ENCODE measurements around the gene C6orf136. TPM values are rescaled to one million over a fixed set of nuclear protein-coding genes. Genes with fewer than 3 reads are reported as not detected.

Gene C6orf136
- total RNA-seq, 1 donor from 2014 or later = 17.2 TPM

GRCh38 chr6:30600451-30600961 lies 46.4 kb upstream of the C6orf136 start:
- Mint-ChIP-seq H3K36me3 (ENCODE audit: unreplicated experiment) (peaks cover 30% of the 10 kb centered on the region), H3K4me1 (ENCODE audit: unreplicated experiment) (peaks cover 6% of the 10 kb centered on the region), H3K9me3 (ENCODE audit: unreplicated experiment) (no peaks in the 10 kb centered on the region), H3K27me3 (ENCODE audit: unreplicated experiment) (no peaks in the 10 kb centered on the region), H3K27ac (ENCODE audit: unreplicated experiment) (peak overlapping the region; percentile 32), H3K4me3 (ENCODE audit: unreplicated experiment) (no peak overlapping the region)
- DNase-seq (ENCODE audit: extremely low spot score, unreplicated experiment) = no peak
- TF ChIP-seq CTCF (IDR thresholded peaks at IDR 0.05) = no peak

GRCh38 chr6:30601436-30601814 lies 45.5 kb upstream of the C6orf136 start:
- TF ChIP-seq CTCF (IDR thresholded peaks at IDR 0.05) = no peak
- Mint-ChIP-seq H3K27ac (ENCODE audit: unreplicated experiment) (no peak overlapping the region), H3K4me3 (ENCODE audit: unreplicated experiment) (no peak overlapping the region), H3K36me3 (ENCODE audit: unreplicated experiment) (peaks cover 37% of the 10 kb centered on the region), H3K27me3 (ENCODE audit: unreplicated experiment) (no peaks in the 10 kb centered on the region), H3K4me1 (ENCODE audit: unreplicated experiment) (peaks cover 6% of the 10 kb centered on the region), H3K9me3 (ENCODE audit: unreplicated experiment) (no peaks in the 10 kb centered on the region)
- DNase-seq (ENCODE audit: extremely low spot score, unreplicated experiment) = no peak

GRCh38 chr6:30601815-30602641 lies 44.9 kb upstream of the C6orf136 start:
- no peak for DNase-seq (ENCODE audit: extremely low spot score, unreplicated experiment)
- Mint-ChIP-seq H3K9me3 (ENCODE audit: unreplicated experiment) (no peaks in the 10 kb centered on the region), H3K27me3 (ENCODE audit: unreplicated experiment) (no peaks in the 10 kb centered on the region)

GRCh38 chr6:30603961-30604360 lies 43.0 kb upstream of the C6orf136 start:
- Mint-ChIP-seq H3K4me1 (ENCODE audit: unreplicated experiment) (peaks cover 4% of the 10 kb centered on the region), H3K27ac (ENCODE audit: unreplicated experiment) (peak overlapping the region; percentile 63), H3K9me3 (ENCODE audit: unreplicated experiment) (no peaks in the 10 kb centered on the region), H3K4me3 (ENCODE audit: unreplicated experiment) (no peak overlapping the region), H3K27me3 (ENCODE audit: unreplicated experiment) (no peaks in the 10 kb centered on the region), H3K36me3 (ENCODE audit: unreplicated experiment) (peaks cover 57% of the 10 kb centered on the region)
- DNase-seq (ENCODE audit: extremely low spot score, unreplicated experiment) = no peak
- no peak for TF ChIP-seq CTCF (IDR thresholded peaks at IDR 0.05)

More at GRCh38 chr6:30601815-30602641, 44.9 kb upstream of the C6orf136 start:
- peaks cover 42% of the 10 kb centered on the region for H3K36me3 Mint-ChIP-seq (ENCODE audit: unreplicated experiment)
- H3K27ac Mint-ChIP-seq (ENCODE audit: unreplicated experiment) = no peak overlapping the region
- H3K4me3 Mint-ChIP-seq (ENCODE audit: unreplicated experiment) = no peak overlapping the region
- H3K4me1 Mint-ChIP-seq (ENCODE audit: unreplicated experiment) = peaks cover 6% of the 10 kb centered on the region
- no peak for TF ChIP-seq CTCF (IDR thresholded peaks at IDR 0.05)

GRCh38 chr6:30610065-30610464 lies 36.9 kb upstream of the C6orf136 start:
- peaks cover 35% of the 10 kb centered on the region for H3K4me1 Mint-ChIP-seq (ENCODE audit: unreplicated experiment)
- peak overlapping the region; percentile 64 for H3K27ac Mint-ChIP-seq (ENCODE audit: unreplicated experiment)
- DNase-seq (ENCODE audit: extremely low spot score, unreplicated experiment) = no peak
- TF ChIP-seq CTCF (IDR thresholded peaks at IDR 0.05) = no peak
- H3K27me3 Mint-ChIP-seq (ENCODE audit: unreplicated experiment) = no peaks in the 10 kb centered on the region
- no peak overlapping the region for H3K4me3 Mint-ChIP-seq (ENCODE audit: unreplicated experiment)
- H3K9me3 Mint-ChIP-seq (ENCODE audit: unreplicated experiment) = no peaks in the 10 kb centered on the region
- peaks cover 48% of the 10 kb centered on the region for H3K36me3 Mint-ChIP-seq (ENCODE audit: unreplicated experiment)

Data from osteocyte (in vitro differentiated cells).